Liver (tissue), 3 donors: ENCODE data around the gene RPL29.

Experiments
- FOXA1 ChIP-seq: IDR thresholded peaks from 2 replicates; pipeline ENCODE4 v1.6.1; 2016; ENCODE audit warnings: antibody characterized with exemption
- RXRA ChIP-seq, 2 donors: IDR thresholded peaks; 2 replicates each; pipeline ENCODE4 v1.6.1; 2017 to 2018; ENCODE audit warnings: antibody characterized with exemption in 2 of 2, mild to moderate bottlenecking in 1 of 2
- TAF1 ChIP-seq: conservative IDR thresholded peaks from 2 replicates; pipeline ENCODE4 v1.6.1; 2016; ENCODE audit warnings: antibody characterized with exemption, mild to moderate bottlenecking
- TF ChIP-seq, protein P1 (sequence below): fragments of 150-350 bp; IDR thresholded peaks from 2 replicates; pipeline ENCODE4 v1.5.1; 2017; ENCODE audit warnings: improper control_type of control experiment, low read depth, low read length; ENCODE audit not compliant: missing input control
- TF ChIP-seq, protein P2 (sequence below): IDR thresholded peaks from 2 replicates; pipeline ENCODE4 v1.6.1; 2016; ENCODE audit warnings: antibody characterized with exemption
- donor health status: healthy.
- donor health status: healthy.

GRCh38 chr3:52023101-52023770 is 27.5 kb upstream of the RPL29 start:
- TF ChIP-seq, protein P1, sequence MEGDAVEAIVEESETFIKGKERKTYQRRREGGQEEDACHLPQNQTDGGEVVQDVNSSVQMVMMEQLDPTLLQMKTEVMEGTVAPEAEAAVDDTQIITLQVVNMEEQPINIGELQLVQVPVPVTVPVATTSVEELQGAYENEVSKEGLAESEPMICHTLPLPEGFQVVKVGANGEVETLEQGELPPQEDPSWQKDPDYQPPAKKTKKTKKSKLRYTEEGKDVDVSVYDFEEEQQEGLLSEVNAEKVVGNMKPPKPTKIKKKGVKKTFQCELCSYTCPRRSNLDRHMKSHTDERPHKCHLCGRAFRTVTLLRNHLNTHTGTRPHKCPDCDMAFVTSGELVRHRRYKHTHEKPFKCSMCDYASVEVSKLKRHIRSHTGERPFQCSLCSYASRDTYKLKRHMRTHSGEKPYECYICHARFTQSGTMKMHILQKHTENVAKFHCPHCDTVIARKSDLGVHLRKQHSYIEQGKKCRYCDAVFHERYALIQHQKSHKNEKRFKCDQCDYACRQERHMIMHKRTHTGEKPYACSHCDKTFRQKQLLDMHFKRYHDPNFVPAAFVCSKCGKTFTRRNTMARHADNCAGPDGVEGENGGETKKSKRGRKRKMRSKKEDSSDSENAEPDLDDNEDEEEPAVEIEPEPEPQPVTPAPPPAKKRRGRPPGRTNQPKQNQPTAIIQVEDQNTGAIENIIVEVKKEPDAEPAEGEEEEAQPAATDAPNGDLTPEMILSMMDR, result no peak
- TF ChIP-seq, protein P2, sequence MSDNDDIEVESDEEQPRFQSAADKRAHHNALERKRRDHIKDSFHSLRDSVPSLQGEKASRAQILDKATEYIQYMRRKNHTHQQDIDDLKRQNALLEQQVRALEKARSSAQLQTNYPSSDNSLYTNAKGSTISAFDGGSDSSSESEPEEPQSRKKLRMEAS, result no peak
- TF ChIP-seq RXRA (IDR thresholded peaks at IDR 0.05), result no peak
- no peak for TF ChIP-seq TAF1
- TF ChIP-seq FOXA1, result no peak
